Activated CD4-positive, alpha-beta T cell treated with anti-CD3 and anti-CD28 coated beads, Interleukin-10, Interleukin-2, amounts not matched to agents 100 ng/mL and 50 ng/mL, durations not matched to agents 16 hours and 8 hours (primary cell): ENCODE results near the gene ERC2.

Experiments used
- DNase-seq: peaks from one replicate; pipeline ENCODE4 v3.0.0-alpha.2; 2020

ERC2 gene

GRCh38 chr3:55721716-55722484 lies 746.4 kb downstream of the ERC2 start:
- DNase-seq: no peak

- DNase-seq: no peak
Measured at GRCh38 chr3:55720614-55721013, 747.7 kb downstream of the ERC2 start.

- no peak for DNase-seq
Measured at GRCh38 chr3:55719508-55719907, 748.8 kb downstream of the ERC2 start.

GRCh38 chr3:55719006-55719405 lies 749.3 kb downstream of the ERC2 start:
- DNase-seq: no peak

- no peak for DNase-seq
Measured at GRCh38 chr3:55718521-55718921, 749.7 kb downstream of the ERC2 start.

- DNase-seq: no peak
Measured at GRCh38 chr3:55718074-55718473, 750.2 kb downstream of the ERC2 start.

GRCh38 chr3:55717481-55717880 lies 750.8 kb downstream of the ERC2 start:
- no peak for DNase-seq

- no peak for DNase-seq
Measured at GRCh38 chr3:55716611-55717225, 751.5 kb downstream of the ERC2 start.

- DNase-seq: no peak
Measured at GRCh38 chr3:55716044-55716443, 752.2 kb downstream of the ERC2 start.

- DNase-seq: no peak
Measured at GRCh38 chr3:55714057-55714456, 754.2 kb downstream of the ERC2 start.

- no peak for DNase-seq
Measured at GRCh38 chr3:55711646-55712045, 756.6 kb downstream of the ERC2 start.

- DNase-seq: no peak
Measured at GRCh38 chr3:55709411-55710012, 758.8 kb downstream of the ERC2 start.

GRCh38 chr3:55708921-55709320 lies 759.3 kb downstream of the ERC2 start:
- no peak for DNase-seq

- DNase-seq: no peak
Measured at GRCh38 chr3:55708242-55708641, 760.0 kb downstream of the ERC2 start.

GRCh38 chr3:55704521-55704920 lies 763.7 kb downstream of the ERC2 start:
- no peak for DNase-seq

- no peak for DNase-seq
Measured at GRCh38 chr3:55702822-55703221, 765.4 kb downstream of the ERC2 start.

GRCh38 chr3:55701997-55702396 lies 766.3 kb downstream of the ERC2 start:
- DNase-seq: no peak

- no peak for DNase-seq
Measured at GRCh38 chr3:55698831-55699230, 769.4 kb downstream of the ERC2 start.

- DNase-seq: no peak
Measured at GRCh38 chr3:55697177-55697865, 770.9 kb downstream of the ERC2 start.

- no peak for DNase-seq
Measured at GRCh38 chr3:55692957-55693558, 775.2 kb downstream of the ERC2 start.

- DNase-seq: no peak
Measured at GRCh38 chr3:55692295-55692956, 775.8 kb downstream of the ERC2 start.

- no peak for DNase-seq
Measured at GRCh38 chr3:55691141-55691540, 777.1 kb downstream of the ERC2 start.

- no peak for DNase-seq
Measured at GRCh38 chr3:55690726-55691125, 777.5 kb downstream of the ERC2 start.
